ENCODE results near the gene RPAP2. TPM values are rescaled to one million over a fixed set of nuclear protein-coding genes. Genes with fewer than 3 reads are reported as not detected.

RPAP2 gene

Small RNAs within 50 kb of the gene (small RNA-seq; reads per million reads assigned to genes)
- not detected for gene RN7SL824P

Data from skeletal muscle satellite cell (primary cell).